Measurements from ENCODE around the gene SH2D6.
"Not testable (repeated sequence)": the region's sequence is repeated elsewhere in the genome, so short reads cannot be mapped to it uniquely, and the experiment has no call there.

SH2D6 gene

GRCh38 chr2:85475799-85476490 lies 57.4 kb downstream of the SH2D6 start:
- DNase-seq = no peak

GRCh38 chr2:85476624-85477023 lies 58.1 kb downstream of the SH2D6 start:
- no peak for DNase-seq

- DNase-seq = no peak
These were observed 59.4 kb downstream of the SH2D6 start for GRCh38 chr2:85477884-85478283.

- DNase-seq = no peak
These were observed 63.6 kb downstream of the SH2D6 start for GRCh38 chr2:85481818-85482777.

GRCh38 chr2:85484615-85485014 lies 66.1 kb downstream of the SH2D6 start:
- not testable (repeated sequence) for DNase-seq

GRCh38 chr2:85485815-85486214 lies 67.3 kb downstream of the SH2D6 start:
- no peak for DNase-seq

Data from activated naive CD4-positive, alpha-beta T cell treated with Interleukin-2 at 50 U/mL for 16 hours (primary cell).